Fibroblast of skin of abdomen (primary cell): ENCODE measurements around the gene SLC44A5.
"Not testable (repeated sequence)": the region's sequence is repeated elsewhere in the genome, so short reads cannot be mapped to it uniquely, and the experiment has no call there.

Source experiments
- DNase-seq: peaks from one replicate; pipeline ENCODE4 v3.0.0-alpha.2; 2013

SLC44A5 gene

DNA sequence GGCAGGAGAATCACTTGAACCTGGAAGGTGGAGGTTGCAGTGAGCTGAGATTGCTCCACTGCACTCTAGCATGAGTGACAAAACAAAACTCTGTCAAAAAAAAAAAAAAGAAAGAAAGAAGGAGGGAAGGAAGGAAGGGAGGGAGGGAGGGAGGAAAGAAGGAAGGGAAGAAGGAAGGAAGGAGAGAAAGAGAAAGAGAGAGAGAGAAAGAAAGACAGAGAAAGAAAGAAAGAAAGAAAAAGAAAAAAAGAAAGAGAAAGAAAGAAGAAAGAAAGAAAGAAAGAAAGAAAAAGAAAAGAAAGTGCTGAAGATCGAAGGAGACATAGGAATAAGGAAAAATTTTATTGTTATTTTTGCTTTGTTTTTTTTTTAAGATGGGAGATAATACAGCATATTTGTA, 166.7 kb downstream of the SLC44A5 start:
- no peak for DNase-seq

DNA sequence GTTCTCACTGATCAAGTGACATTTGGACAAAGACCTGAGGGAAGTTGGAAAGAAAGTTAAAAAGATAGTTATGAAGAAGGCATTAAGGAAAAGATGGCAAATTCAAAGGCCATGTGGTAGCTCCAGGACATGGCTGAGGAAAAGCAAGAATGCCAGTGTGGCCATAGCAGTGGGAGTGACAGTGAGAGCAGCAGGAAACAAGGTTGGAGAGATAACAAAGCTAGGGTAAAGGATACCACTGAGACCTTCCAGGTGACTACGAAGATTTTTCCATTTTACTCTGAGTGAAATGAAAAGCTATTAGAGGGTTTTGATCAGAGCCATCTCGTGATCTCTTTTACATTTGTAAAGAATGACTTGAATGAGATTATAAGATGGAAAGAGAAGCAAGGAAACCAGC, 170.6 kb downstream of the SLC44A5 start:
- no peak for DNase-seq

DNA sequence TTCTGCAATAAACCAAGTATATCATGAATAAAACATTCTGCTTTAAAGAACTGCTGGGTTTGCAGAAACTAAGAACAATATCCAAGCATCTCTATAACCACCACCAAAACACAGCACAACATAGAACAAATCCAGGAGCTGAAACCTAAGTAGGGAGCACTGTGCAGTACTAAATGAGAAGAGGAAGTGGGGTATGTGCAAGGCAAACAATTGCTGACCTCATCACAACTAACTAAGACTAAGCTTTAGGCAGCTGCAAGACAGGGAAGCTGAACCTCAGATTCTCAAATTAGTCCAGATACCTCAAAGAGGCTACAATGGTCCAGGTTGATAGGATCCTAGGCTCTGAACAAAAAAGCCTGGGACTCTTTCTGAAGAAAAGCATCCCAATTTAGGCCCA, 172.6 kb downstream of the SLC44A5 start:
- DNase-seq, result no peak

DNA sequence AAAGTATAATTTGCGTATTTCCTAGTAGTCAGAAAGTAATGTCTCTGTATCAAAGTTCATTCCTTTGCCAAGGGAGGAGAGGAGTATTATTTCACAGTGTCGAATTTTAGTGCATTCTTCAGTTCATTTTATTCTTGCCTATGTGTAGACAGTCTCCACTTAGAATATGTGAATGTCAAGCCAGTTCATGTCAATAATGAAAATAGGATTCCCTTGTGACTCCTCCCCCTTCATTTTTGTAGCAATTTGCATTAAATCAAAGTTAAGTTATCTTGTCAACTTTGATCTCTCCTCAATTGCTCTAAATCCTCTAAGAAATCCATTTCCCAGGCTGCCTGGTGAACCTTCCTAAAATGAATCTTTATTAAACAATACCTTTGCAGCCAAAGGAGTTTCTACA, 179.1 kb downstream of the SLC44A5 start:
- no peak for DNase-seq

DNA sequence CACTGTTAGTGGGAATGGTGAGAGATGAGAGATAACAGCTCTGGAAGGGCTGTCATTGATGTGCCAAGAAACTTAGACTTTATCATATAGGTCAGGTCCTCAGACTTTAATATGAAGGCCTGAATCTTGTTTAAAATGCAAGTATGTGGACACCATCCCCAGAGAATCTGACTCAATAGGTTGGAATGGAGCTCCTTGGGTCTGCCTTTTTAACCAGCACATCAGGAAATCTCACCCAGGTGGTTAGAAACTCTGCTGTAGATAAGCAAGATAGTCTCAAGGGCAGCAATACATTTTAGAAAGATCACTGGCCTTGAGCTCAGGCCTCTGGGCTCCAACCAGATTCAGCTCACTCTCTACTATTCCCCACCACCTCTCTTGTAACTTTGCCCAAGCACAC, 180.4 kb downstream of the SLC44A5 start:
- no peak for DNase-seq

DNA sequence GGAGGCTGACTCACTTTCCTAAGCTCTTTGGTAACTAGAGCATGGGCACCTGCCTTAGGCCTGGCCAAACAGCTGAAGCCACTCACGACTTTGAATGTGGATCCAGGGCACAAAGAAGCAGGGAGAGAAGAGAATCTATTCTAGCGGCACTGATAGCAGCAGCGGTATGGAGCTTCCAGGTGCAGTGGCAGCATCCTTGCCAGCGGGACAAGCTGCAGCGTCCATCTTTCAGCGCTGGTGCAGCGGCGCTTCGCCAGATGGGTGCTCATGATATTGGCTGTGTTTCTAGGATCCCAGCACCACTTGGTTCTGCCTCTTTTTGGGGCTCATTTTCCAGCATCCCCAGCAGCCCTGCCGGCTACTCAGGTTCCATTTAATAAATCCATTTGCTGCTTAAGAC, 184.2 kb downstream of the SLC44A5 start:
- DNase-seq, result no peak

DNA sequence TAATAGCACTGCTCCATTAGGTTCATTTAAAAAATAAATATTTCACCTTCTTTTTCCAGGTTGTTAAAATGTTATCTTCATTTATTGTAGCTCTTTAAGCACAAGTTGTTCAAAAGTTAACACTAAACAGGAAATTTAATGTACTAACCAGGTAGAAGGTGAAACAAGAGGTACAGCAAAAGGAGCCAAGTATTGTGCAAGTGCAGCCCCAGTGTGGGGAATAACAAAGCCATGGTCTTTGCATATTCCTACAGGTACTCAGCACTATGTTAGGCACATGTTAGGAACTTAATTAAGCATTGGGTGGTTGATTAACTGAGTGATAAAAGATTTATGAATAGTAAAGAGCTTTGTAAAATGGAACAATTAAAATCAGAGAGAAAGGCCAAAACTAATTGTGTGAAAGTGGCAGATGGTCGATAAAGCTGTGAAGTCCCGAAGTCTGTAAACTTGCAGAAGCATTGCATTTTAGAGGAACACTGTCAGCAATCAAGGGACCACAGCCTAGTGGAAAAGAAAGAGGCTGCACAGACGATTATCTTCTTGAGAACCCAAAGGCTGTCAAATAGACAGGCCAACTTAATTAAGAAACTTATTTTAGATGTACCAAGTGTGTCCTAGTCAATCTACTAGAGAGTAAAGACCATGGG, 185.8 kb downstream of the SLC44A5 start:
- DNase-seq, result no peak

DNA sequence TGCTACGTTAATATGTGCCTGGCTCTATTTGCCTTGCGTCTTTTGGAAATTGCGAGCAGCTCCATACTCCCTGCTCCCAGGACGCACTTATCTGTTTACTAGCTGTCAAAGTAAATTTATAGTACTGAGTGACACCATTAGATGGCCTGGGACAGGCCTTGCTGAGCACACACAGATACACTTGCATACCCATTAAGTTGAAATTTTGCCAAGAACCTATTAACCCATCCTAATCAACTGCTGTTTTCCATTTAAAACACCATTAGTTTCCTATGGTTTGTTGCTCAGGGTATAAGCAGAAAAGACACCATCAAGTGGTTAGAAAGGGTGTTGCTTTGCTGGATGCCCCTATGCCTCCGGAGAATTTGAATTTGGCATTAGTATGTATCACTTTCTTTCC, 187.3 kb downstream of the SLC44A5 start:
- no peak for DNase-seq

DNA sequence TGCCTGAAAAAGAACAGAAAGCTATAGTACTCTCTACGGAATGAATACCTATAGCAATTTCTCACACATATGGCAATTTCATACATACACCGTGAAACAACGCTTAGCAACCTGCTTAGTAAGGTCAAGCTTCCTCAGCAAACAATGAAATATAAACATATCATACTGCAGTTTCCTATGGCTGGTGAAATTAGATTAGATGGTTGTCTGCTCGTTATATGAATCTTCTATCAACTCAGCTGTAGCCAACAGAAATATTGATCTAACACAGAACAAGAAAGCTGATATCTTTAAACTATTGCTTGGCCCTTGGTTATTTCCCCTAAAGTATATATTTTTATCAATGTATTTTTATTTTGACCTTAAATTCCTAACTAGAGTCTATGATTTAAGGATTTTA, 187.8 kb downstream of the SLC44A5 start:
- DNase-seq, result no peak

DNA sequence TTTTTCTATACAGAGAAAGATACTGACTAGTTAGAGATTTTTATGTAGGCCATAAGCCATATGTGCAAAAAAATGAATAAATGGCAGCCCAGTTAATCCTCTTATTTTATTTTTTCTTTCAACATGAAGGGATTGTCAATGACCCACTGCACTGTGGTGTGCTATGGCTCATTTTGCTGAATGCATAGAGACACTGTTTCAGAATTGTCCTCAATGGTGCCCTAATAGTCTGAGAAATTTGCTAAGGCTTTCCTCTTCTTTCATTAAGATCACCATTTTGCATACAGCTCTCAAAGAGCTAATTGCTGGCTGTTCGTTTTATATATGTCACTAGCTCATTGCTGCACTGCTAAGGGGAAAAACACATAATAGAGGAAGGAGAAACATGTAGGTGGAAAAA, 189.5 kb downstream of the SLC44A5 start:
- no peak for DNase-seq

DNA sequence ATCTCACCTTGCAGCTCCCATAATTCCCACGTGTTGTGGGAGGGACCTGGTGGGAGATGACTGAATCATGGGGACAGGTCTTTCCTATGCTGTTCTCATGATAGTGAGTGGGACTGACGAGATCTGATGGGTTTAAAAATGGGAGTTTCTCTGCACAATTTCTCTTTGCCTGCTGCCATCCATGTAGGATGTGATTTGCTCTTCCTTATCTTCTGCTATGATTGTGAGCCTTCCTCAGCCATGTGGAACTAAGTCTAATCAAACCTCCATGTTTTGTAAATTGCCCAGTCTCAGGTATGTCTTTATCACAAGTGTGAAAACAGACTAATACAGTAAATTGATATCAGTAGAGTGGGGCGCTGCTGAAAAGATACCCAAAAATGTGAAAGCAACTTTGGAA, 195.7 kb downstream of the SLC44A5 start:
- DNase-seq, result no peak

DNA sequence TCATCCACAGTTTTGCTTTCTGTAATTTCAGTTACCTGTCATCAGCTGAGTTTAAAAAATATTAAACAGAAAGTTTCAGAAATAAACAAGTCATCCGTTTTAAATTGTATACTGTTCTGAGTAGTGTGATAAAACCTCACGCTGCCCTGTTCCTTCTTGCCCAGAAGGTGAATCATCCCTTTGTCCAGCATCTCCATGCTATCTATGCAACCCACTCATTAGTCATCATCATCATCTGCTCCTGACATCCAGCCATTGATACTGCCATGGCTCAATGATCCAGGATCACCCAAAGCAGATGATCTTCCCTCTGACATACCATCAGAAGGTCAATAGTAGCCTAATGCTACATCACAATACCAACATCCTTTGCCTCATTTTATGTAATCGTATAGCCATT, 198.3 kb downstream of the SLC44A5 start:
- no peak for DNase-seq

DNA sequence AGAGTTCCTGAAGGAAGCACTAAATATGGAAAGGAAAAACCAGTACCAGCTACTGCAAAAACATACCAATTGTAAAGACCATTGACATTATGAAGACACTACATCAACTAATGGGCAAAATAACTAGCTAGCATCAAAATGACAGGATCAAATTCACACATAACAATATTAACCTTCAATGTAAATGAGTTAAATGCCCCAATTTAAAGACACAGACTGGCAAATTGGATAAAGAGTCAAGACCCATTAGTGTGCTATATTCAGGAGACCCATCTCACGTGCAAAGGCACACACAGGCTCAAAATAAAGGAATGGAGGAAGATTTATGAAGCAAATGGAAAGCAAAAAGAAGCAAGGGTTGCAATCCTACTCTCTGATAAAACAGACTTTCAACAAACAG, 206.2 kb downstream of the SLC44A5 start:
- DNase-seq, result not testable (repeated sequence)

DNA sequence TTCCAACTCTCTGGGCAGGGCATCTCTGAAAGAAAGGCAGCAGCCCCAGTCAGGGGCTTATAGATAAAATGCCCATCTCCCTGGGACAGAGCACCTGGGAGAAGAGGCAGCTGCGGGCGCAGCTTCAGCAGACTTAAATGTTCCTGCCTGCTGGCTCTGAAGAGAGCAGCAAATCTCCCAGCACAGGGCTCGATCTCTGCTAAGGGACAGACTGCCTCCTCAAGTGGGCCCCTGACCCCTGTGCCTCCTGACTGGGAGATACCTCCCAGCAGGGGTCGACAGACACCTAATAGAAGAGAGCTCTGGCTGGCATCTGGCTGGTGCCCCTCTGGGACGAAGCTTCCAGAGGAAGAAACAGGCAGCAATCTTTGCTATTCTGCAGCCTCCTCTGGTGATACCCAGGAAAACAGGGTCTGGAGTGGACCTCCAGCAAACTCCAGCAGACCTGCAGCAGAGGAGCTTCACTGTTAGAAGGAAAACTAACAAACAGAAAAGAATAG, 207.7 kb downstream of the SLC44A5 start:
- DNase-seq, result not testable (repeated sequence)

DNA sequence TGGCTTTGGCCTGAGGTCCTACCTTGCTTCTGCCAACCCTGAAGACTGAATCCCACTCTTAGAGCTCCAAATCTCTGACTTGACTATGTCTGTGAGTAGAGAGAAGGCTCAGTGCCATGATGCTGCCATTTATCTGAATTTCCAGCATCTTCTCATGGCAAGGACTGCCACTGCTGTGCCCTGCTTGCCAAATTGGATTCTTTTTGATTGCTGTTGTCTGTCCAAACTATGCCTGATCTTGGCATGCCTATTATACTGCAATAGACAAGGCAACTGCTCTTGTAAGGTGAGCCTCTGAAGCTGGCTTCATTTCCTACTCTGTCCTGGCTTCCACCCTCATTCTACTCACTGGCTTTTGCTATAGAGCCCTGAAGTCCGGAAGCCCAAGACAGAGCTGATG, 210.2 kb downstream of the SLC44A5 start:
- DNase-seq, result no peak

DNA sequence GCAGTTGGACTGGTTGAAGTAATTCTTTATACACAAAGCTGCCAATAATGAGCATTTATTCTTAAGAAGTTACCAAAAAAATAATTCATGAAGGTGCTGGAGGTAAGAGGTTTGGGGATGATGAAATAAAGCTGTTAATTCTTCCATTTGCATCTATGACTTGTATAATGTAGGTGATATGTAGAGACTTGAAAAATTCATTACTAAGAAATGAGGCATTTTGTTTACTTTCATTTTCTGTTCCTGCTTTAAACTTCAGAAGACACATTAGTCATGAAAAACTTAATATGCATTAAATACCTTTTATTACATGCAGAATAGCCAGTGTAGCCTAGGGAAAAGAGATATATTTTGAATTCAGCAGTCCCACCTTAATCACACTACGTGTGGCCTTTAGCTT, 214.2 kb downstream of the SLC44A5 start:
- no peak for DNase-seq

DNA sequence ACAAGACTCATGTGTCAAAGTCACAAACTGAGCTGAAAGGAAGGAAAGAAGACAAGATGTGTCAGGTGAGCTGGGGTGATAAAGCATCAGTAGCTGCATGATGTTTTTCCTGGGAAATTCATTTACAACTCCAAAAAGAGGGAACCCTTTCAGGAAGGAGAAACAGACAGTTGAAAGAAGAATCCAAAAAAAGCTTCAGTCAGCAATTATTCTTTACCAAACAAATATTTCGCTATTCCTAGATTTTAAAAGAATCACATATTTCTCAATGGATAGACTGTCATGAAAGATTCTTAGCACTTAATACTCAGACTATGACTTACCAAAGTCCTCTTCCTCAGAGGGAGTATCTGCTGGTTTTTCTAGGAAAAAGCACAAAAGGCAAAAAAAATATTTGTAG, 214.7 kb downstream of the SLC44A5 start:
- no peak for DNase-seq

DNA sequence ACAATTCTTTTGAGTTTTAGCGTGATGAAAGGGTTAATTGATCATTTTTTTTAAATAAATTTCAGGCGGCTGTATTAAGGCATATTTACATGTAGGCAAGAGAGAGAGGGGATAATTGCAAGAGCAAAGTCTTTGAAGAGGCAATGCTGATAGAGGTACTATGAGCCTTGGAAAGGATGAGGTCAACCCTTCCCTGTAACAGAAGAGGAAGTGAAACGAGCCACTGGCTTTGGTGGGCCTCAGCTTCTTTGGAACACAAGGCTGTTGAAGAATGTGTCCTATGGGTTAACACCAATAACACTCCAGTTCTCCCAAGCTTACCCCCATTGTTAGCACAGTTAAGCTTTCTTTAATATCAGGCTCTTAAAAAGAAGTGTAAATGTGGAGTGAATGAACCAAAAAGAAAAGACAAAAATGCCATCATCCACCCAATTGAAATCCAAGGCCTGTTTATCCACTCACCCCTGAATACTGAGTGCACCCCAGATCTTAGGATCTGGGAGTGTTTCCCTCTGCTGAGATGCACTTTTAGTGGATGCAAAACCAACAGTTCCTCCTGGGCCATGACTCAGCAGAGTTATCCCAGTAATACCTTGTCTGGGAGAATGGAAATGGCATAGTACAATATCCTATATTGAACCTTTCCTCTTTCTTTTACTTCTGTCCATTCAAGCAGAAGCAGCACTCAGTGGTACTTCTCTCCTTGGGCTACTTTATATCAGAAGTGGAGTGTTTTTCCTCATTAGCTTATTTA, 216.4 kb downstream of the SLC44A5 start:
- DNase-seq, result no peak

DNA sequence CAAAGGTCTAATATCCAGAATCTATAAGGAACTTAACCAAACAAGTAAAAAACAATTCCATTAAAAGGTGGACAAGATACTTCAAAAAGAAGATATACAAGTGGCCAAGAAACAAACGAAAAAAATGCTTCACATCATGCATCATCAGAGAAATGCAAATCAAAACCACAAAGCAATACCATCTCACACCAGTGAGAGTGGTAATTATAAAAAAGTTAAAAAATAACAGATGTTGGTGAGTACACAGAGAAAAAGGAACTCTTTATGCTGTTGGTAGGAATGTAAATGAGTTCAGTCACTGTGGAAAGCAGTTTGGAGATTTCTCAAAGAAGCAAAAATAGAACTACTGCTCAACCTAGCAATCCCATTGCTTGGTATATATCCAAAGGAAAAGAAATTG, 218.6 kb downstream of the SLC44A5 start:
- no peak for DNase-seq

DNA sequence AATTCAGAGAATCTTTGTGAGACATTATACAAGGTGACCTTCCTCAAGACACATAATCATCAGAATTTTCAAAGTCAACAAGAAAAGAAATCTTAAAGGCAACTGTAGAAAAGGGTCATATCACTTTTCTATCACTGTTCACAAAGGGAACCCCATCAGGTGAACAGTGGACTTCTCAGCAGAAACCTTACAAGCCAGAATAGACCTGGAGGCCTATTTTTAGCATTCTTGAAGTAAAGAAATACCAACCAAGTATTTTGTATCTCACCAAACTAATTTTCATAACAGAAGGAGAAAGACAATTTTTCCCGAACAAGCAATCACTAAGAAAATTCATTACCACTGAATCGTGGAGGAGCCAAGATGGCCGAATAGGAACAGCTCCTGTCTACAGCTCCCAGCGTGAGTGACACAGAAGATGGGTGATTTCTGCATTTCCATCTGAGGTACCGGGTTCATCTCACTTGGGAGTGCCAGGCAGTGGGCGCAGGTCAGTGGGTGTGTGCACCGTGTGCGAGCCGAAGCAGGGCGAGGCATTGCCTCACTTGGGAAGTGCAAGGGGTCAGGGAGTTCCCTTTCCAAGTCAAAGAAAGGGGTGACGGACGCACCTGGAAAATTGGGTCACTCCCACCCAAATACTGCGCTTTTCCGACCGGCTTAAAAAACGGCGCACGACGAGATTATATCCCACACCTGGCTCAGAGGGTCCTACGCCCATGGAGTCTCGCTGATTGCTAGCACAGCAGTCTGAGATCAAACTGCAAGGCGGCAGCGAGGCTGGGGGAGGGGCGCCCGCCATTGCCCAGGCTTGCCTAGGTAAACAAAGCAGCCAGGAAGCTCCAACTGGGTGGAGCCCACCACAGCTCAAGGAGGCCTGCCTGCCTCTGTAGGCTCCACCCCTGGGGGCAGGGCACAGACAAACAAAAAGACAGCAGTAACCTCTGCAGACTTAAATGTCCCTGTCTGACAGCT, 235.2 kb downstream of the SLC44A5 start:
- DNase-seq, result not testable (repeated sequence)

DNA sequence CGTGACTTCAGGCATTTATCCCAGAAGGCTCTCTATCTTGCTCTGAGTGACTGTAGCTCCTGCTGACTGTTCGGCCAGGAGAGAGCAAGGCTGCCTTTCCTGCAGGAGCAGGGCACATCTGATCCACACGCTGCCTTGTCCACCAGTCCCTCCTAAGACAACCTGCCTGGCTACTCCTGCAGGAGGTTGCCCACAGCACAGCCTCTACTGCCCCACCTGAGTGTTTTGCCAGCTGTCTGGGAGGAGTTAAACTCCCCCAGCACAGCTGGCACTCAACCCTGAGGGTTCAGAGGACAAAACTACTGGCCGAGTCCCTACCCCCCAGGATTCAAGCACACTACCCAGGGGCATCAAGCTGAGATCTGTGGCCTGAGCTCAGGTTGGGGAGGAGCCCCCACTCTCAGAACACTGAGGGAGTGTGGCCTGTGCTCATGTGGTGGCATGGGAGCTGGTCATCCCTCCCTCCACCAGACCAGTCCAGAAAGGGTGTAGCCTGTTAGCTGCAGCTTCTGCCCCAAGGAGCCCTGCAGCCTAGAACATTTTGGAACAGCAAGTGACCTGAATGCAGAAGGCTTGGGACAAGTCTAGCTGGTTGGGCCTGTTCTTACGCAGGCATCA, 237.3 kb downstream of the SLC44A5 start:
- DNase-seq, result no peak

DNA sequence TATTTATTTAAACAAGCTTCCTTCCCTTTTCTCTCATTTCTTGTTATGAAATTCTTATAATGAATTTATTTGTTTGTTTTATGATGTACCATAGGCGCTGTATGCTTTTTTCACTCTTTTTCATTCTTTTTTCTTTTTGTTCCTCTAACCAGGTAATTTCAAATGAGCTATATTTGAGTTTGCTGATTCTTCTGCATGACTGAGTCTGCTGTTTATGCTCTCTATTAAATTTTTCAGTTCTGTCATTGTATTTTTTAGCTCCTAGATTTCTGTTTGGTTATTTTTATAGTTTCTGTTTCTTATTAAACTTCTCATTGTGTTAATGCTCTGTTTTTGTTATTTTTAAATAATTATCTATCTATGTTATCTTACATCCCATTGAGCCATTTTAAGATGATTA, 244.3 kb downstream of the SLC44A5 start:
- DNase-seq, result no peak

DNA sequence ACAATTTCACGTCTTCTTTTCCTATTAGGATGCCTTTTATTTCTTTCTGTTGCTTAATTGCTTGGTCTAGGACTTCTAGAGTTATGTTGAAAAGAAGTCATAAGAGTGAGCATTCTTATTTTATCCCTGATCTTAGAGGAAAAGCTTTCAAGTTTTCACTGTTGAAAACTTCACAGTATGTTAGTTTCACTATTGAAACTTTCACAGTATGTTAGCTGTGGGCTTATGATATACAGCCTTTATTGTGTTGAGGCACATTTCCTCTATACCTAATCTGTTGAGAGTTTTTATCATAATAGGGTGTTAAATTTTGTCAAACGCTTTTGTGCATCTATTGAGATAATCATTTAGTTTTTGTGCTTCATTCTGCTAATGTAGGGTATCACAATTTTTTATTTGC, 249.7 kb downstream of the SLC44A5 start:
- DNase-seq, result no peak
